GM18505 (cell line): ENCODE data around the gene GTF2A1.

Experiments used
- ATAC-seq: cut with Tn5 transposase; IDR thresholded peaks from one replicate; pipeline ENCODE4 v1.9.1; 2021; ENCODE audit not compliant: unreplicated experiment
- POLR2A ChIP-seq: IDR thresholded peaks from 4 replicates; pipeline ENCODE4 v1.6.1; 2011; ENCODE audit warnings: borderline replicate concordance; ENCODE audit not compliant: insufficient read depth, insufficient read length; ENCODE audit errors: extremely low read depth

The GTF2A1 gene

DNA sequence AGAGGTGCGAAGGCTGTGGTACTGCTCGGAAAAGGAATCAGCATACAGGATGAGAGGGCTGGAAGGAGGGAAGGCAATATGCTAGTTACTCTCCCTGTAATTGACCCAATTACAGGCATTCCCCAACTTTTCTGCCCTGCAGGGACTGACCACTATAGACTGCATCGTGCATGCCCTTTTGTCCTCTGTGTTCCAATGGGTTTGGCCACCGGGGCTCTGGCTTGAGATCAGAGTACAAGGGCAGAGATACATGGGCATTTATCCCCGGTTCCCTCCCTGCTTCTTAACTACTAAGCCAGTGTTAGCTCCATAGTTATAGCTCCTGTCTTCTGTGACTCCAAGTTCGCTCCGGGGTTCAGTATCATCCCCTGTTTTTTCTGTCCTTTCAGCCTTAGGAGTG, 59.7 kb downstream of the GTF2A1 start:
- no peak for TF ChIP-seq POLR2A
- no peak for ATAC-seq

GRCh38 chr14:81157431-81157830, 63.3 kb downstream of the GTF2A1 start:
- TF ChIP-seq POLR2A: no peak
- no peak for ATAC-seq

- ATAC-seq: no peak
- TF ChIP-seq POLR2A: no peak
These were observed 67.6 kb downstream of the GTF2A1 start for GRCh38 chr14:81153187-81153586.

DNA sequence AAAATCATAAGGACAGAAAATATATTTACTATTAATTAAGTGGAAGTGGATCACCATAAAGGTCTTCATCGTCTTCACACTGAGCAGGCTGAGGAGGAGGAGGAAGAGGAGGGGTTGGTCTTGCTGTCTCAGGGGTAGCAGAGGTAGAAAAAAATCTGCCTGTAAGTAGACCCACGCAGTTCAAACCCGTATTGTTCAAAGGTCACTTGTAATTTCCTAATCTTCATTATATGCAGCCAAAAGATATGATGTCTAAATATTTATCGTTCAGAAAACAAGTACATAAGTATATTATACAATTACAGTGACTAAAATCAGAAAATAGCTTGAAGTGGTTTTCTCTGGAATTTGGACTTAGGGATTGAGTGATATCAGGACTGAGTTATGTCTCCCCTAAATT, 72.1 kb downstream of the GTF2A1 start:
- TF ChIP-seq POLR2A: no peak
- no peak for ATAC-seq

DNA sequence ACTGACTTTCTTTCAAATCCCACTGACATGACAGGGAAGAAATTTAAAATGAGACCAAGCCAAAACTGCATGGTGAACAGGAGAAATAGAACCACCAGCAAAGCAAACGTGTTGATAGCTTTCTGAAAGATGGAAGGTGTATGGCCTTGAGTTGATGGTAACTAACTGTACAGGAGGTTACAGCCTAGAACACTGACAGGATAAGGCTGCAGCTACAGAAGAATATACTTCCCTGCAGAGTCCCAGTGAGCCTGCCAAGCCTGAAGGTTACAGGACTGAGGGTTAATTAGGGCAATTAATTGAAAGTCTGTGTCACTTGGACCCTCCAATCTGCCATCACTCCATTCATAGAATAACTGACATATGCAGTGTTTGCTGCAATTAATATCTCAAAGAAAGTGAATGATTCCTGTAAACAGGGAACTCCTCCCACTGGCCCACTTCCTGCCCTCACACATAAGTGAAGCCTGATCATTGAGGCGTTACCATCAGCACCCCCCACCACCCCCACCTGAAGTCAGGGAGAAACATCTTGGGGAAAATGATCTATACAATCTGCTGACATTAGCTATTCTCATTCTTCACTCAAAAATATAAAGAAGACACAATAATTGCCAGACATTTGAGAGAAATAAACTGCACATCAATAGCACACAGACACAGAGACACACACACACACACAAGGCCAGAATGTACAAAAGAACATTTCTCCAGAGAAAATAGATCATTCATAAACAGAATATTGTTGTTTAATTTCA, 73.4 kb downstream of the GTF2A1 start:
- TF ChIP-seq POLR2A: no peak
- peak; percentile 79 for ATAC-seq

GRCh38 chr14:81144824-81145603, 75.7 kb downstream of the GTF2A1 start:
- ATAC-seq: no peak
- TF ChIP-seq POLR2A: no peak

- no peak for TF ChIP-seq POLR2A
These were observed 77.0 kb downstream of the GTF2A1 start for GRCh38 chr14:81143793-81144192.

DNA sequence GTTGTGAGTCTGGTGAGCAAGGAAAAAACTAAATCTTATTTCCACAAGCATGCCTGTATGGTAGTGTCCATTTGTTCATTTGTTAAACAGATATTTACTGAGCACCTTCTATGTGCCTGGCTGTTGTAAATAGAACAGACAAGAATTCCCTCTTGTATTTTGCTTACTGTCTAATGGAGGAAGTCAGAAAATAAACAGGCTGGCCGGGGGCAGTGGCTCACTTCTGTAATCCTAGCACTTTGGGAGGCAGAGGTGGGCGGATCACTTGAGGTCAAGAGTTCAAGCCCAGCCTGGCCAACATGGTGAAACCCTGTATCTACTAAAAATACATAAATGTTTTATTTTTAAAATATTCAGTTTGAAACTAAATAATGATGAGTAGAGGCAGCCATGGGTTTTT, 79.3 kb downstream of the GTF2A1 start:
- no peak for TF ChIP-seq POLR2A
- no peak for ATAC-seq

More at GRCh38 chr14:81143793-81144192, 77.0 kb downstream of the GTF2A1 start:
- ATAC-seq: no peak

GRCh38 chr14:81138429-81138828, 82.3 kb downstream of the GTF2A1 start:
- no peak for ATAC-seq
- TF ChIP-seq POLR2A: no peak

DNA sequence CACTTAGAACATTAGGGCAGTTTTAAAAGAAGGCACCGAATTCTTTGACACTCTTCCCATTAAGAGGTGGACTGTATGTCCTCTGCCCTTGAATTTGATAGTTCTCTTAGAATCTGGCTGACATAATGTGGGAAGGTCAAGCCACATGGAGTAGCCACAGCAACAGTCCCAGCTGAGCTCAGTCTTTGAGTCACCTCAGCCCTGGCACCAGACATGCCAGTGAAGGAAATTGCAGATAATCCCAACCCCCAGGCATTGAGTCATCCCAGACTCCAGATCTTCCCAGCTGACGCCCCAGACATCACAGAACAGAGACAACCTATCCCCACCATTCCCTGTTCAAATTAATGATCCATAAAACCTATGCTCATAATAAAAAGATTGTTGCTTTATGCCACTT, 83.4 kb downstream of the GTF2A1 start:
- no peak for ATAC-seq
- no peak for TF ChIP-seq POLR2A

GRCh38 chr14:81133400-81133799, 87.4 kb downstream of the GTF2A1 start:
- no peak for TF ChIP-seq POLR2A
- ATAC-seq: no peak

DNA sequence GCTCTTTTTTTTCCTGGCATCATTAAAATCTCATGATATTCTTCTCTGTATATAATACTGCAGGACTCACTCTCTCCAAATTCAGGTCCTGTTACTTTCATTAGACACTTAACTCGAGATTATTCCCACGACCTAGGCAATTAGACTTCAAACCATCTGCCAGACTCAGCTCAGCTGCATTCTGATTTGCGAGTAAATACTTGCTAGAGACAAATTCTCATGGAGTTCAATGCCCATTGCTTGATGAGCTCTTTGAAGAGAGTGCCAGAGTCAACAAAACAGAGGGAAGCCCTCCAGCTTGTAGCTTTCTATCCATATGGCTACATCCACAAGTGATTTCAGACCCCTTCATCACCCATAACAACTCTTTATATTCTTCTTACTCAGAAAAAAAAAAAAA, 88.3 kb downstream of the GTF2A1 start:
- no peak for TF ChIP-seq POLR2A
- no peak for ATAC-seq

GRCh38 chr14:81129242-81129641, 91.5 kb downstream of the GTF2A1 start:
- no peak for ATAC-seq
- no peak for TF ChIP-seq POLR2A

GRCh38 chr14:81127785-81128184, 93.0 kb downstream of the GTF2A1 start:
- no peak for ATAC-seq
- TF ChIP-seq POLR2A: no peak
